Karpas-422 (cell line): ENCODE results near the gene WDR41. TPM values are rescaled to one million over a fixed set of nuclear protein-coding genes. Genes with fewer than 3 reads are reported as not detected.
"Not testable (repeated sequence)": the region's sequence is repeated elsewhere in the genome, so short reads cannot be mapped to it uniquely, and the experiment has no call there.

Experiments used
- DNase-seq: peaks from one replicate; pipeline ENCODE4 v3.0.0-alpha.2; 2015
- H2AFZ ChIP-seq: fragments of 200-600 bp; sonication (generic); 2 replicates; pipeline ENCODE4 v1.6.1; 2014; ENCODE audit warnings: antibody characterized with exemption, low read length, mixed read lengths
- H3K27ac ChIP-seq: fragments of 200-600 bp; sonication (generic); 2 replicates; pipeline ENCODE4 v1.5.1; 2014; ENCODE audit warnings: mild to moderate bottlenecking, low read length, moderate library complexity
- H3K27me3 ChIP-seq: fragments of 200-600 bp; sonication (generic); 2 replicates; pipeline ENCODE4 v1.6.1; 2014; ENCODE audit warnings: low read length, mixed read lengths
- H3K36me3 ChIP-seq: fragments of 200-600 bp; sonication (generic); 2 replicates; pipeline ENCODE4 v1.6.1; 2014; ENCODE audit warnings: low read length, mixed read lengths; ENCODE audit not compliant: insufficient read depth
- H3K4me1 ChIP-seq: fragments of 200-600 bp; sonication (generic); 2 replicates; pipeline ENCODE4 v1.6.1; 2014; ENCODE audit warnings: mild to moderate bottlenecking, low read length, mixed read lengths
- H3K4me2 ChIP-seq: fragments of 200-600 bp; sonication (generic); 2 replicates; pipeline ENCODE4 v1.6.1; 2014; ENCODE audit warnings: low read length, low read depth, mild to moderate bottlenecking; ENCODE audit not compliant: poor library complexity, severe bottlenecking
- H3K4me3 ChIP-seq: fragments of 200-600 bp; sonication (generic); 2 replicates; pipeline ENCODE4 v1.5.1; 2014; ENCODE audit warnings: mild to moderate bottlenecking, antibody characterized with exemption, low read length, mixed read lengths
- H3K79me2 ChIP-seq: fragments of 200-600 bp; sonication (generic); 2 replicates; pipeline ENCODE4 v1.6.1; 2014; ENCODE audit warnings: mild to moderate bottlenecking, low read length, mixed read lengths
- H3K9ac ChIP-seq: fragments of 200-600 bp; sonication (generic); 2 replicates; pipeline ENCODE4 v1.6.0; 2014; ENCODE audit warnings: low read length
- H3K9me2 ChIP-seq: fragments of 200-600 bp; sonication (generic), shearing (Covaris generic); replicated peaks from 2 replicates; pipeline ENCODE4 v1.6.0; 2014; ENCODE audit warnings: mild to moderate bottlenecking, low read length, moderate library complexity; ENCODE audit not compliant: insufficient read depth
- H3K9me3 ChIP-seq: fragments of 300-700, 200-600 bp; sonication (generic); 2 replicates; pipeline ENCODE4 v1.6.1; 2014; ENCODE audit warnings: low read length, mixed read lengths
- H4K20me1 ChIP-seq: fragments of 200-600 bp; sonication (generic); 2 replicates; pipeline ENCODE4 v1.6.1; 2014; ENCODE audit warnings: mild to moderate bottlenecking, antibody characterized with exemption, low read length, low read depth; ENCODE audit not compliant: insufficient read depth
- total RNA-seq: library from RNA; depleted of rRNA; stranded (reverse); fragments of >200 nt; shearing (Covaris generic); gene quantifications from 2 replicates; pipeline ENCODE4 v1.2.3, GENCODE V29; 2014; ENCODE audit warnings: low replicate concordance; rRNA removed

The WDR41 gene
- total RNA-seq, 1 experiment from 2014 or later: 146 TPM

- not testable (repeated sequence) for H3K9ac ChIP-seq, H3K9me3 ChIP-seq, H4K20me1 ChIP-seq, H3K27ac ChIP-seq, H3K9me2 ChIP-seq, H3K79me2 ChIP-seq, H2AFZ ChIP-seq, H3K4me2 ChIP-seq, H3K27me3 ChIP-seq, H3K36me3 ChIP-seq, H3K4me1 ChIP-seq, DNase-seq, H3K4me3 ChIP-seq
Measured at GRCh38 chr5:77383336-77383735, 108.8 kb downstream of the WDR41 start.

Other genes starting within 250 kb of the WDR41 start
- gene OTP, start 146.4 kb upstream of the WDR41 start, total RNA-seq: not detected in 2 replicates